ENCODE measurements around the gene ERC2. TPM values are rescaled to one million over a fixed set of nuclear protein-coding genes. Genes with fewer than 3 reads are reported as not detected.

ERC2 gene
- polyA plus RNA-seq, 3 donors: not detected

- Histone ChIP-seq H3K9ac (ENCODE audit: insufficient read depth, low read length, poor library complexity, severe bottlenecking) (no peak overlapping the region), H3K36me3 (replicated peaks in 1 of 2; ENCODE audit: control insufficient read depth in 1 of 2, insufficient read depth in 2 of 2, low read length in 2 of 2) (no peaks in the 10 kb centered on the region), H3K4me2 (replicated peaks; ENCODE audit: extremely low read depth, low read length, poor library complexity, severe bottlenecking) (no peak overlapping the region), H3K4me1 (ENCODE audit: control insufficient read depth in 1 of 2, insufficient read depth in 2 of 2, low read length in 2 of 2) (no peaks in the 10 kb centered on the region), H3K79me2 (ENCODE audit: insufficient read depth, low read length) (no peaks in the 10 kb centered on the region), H3K4me3 (replicated peaks in 1 of 3; ENCODE audit: low read depth in 2 of 3, low read length in 3 of 3) (no peak overlapping the region), H3K27ac (ENCODE audit: low read depth in 1 of 2, low read length in 2 of 2) (no peak overlapping the region), H2AFZ (ENCODE audit: insufficient read depth, low read depth, low read length, poor library complexity, severe bottlenecking) (no peak overlapping the region), H3K9me3 (replicated peaks in 1 of 2; ENCODE audit: control insufficient read depth in 1 of 2, insufficient read depth in 1 of 2, low read length in 2 of 2) (no peaks in the 10 kb centered on the region), H4K20me1 (ENCODE audit: insufficient read depth, low read length) (no peaks in the 10 kb centered on the region), H3K27me3 (ENCODE audit: control insufficient read depth in 2 of 2, insufficient read depth in 2 of 2, low read length in 2 of 2) (no peaks in the 10 kb centered on the region)
- H3K9me3 Mint-ChIP-seq: peaks cover 0 to 6% (median 3%) of the 10 kb centered on the region in 7 donors
- H3K27me3 Mint-ChIP-seq (ENCODE audit: low read depth in 3 of 3): peaks cover 0 to 4% (median 2%) of the 10 kb centered on the region in 3 donors
- no peak overlapping the region for H3K27ac Mint-ChIP-seq
- H3K4me1 Mint-ChIP-seq: no peaks in the 10 kb centered on the region
- H3K36me3 Mint-ChIP-seq: no peaks in the 10 kb centered on the region
- no peak overlapping the region for H3K4me3 Mint-ChIP-seq
- TF ChIP-seq CTCF (IDR thresholded peaks at IDR 0.05): no peak
- DNase-seq: no peak
- WGBS (ENCODE audit: insufficient coverage): 100% methylated on average over 3 of the region's 3 CpGs
- intact Hi-C loops (cut with micrococcal nuclease): no loop called here
These were observed 935.5 kb downstream of the ERC2 start for GRCh38 chr3:55532806-55533205.

GRCh38 chr3:55531321-55531720 lies 936.9 kb downstream of the ERC2 start:
- H4K20me1 ChIP-seq (ENCODE audit: insufficient read depth, low read length): no peaks in the 10 kb centered on the region
- no peak overlapping the region for H3K4me3 ChIP-seq (replicated peaks in 1 of 3; ENCODE audit: low read depth in 2 of 3, low read length in 3 of 3)
- peaks cover 0 to 6% (median 2%) of the 10 kb centered on the region in 7 donors for H3K9me3 Mint-ChIP-seq
- no peaks in the 10 kb centered on the region for H3K4me1 ChIP-seq (ENCODE audit: control insufficient read depth in 1 of 2, insufficient read depth in 2 of 2, low read length in 2 of 2)
- no peaks in the 10 kb centered on the region for H3K36me3 ChIP-seq (replicated peaks in 1 of 2; ENCODE audit: control insufficient read depth in 1 of 2, insufficient read depth in 2 of 2, low read length in 2 of 2)
- no peak for DNase-seq
- H3K27ac Mint-ChIP-seq: no peak overlapping the region
- no peaks in the 10 kb centered on the region for H3K9me3 ChIP-seq (replicated peaks in 1 of 2; ENCODE audit: control insufficient read depth in 1 of 2, insufficient read depth in 1 of 2, low read length in 2 of 2)
- no peaks in the 10 kb centered on the region for H3K4me1 Mint-ChIP-seq
- H2AFZ ChIP-seq (ENCODE audit: insufficient read depth, low read depth, low read length, poor library complexity, severe bottlenecking): no peak overlapping the region
- H3K79me2 ChIP-seq (ENCODE audit: insufficient read depth, low read length): no peaks in the 10 kb centered on the region
- H3K27ac ChIP-seq (ENCODE audit: low read depth in 1 of 2, low read length in 2 of 2): no peak overlapping the region
- WGBS (ENCODE audit: insufficient coverage): 63% methylated on average over 1 of the region's 1 CpG
- H3K4me3 Mint-ChIP-seq: no peak overlapping the region
- H3K4me2 ChIP-seq (replicated peaks; ENCODE audit: extremely low read depth, low read length, poor library complexity, severe bottlenecking): no peak overlapping the region
- no peak overlapping the region for H3K9ac ChIP-seq (ENCODE audit: insufficient read depth, low read length, poor library complexity, severe bottlenecking)
- no peaks in the 10 kb centered on the region for H3K36me3 Mint-ChIP-seq
- H3K27me3 Mint-ChIP-seq (ENCODE audit: low read depth in 3 of 3): peaks cover 0 to 4% (median 2%) of the 10 kb centered on the region in 3 donors
- no peaks in the 10 kb centered on the region for H3K27me3 ChIP-seq (ENCODE audit: control insufficient read depth in 2 of 2, insufficient read depth in 2 of 2, low read length in 2 of 2)
- intact Hi-C loops (cut with micrococcal nuclease): no loop called here
- TF ChIP-seq CTCF (IDR thresholded peaks at IDR 0.05): no peak

All from CD14-positive monocyte (primary cell).